Stimulated activated CD4-positive, alpha-beta T cell treated with anti-CD3 and anti-CD28 coated beads, Interleukin-1b, Interleukin-23, amount 100 ng/mL, for 24 hours (primary cell): ENCODE measurements around the gene OTOA.
"Not testable (repeated sequence)": the region's sequence is repeated elsewhere in the genome, so short reads cannot be mapped to it uniquely, and the experiment has no call there.

Experiments used
- DNase-seq, 4 experiments: peaks; one replicate each; pipeline ENCODE4 v3.0.0-alpha.2; 2020; ENCODE audit warnings: low read depth in 4 of 4, low spot score in 1 of 4

The OTOA gene

GRCh38 chr16:21673469-21673868, 9.7 kb downstream of the OTOA start:
- DNase-seq, result no peak

- DNase-seq, result not testable (repeated sequence)
These were observed 10.7 kb downstream of the OTOA start for GRCh38 chr16:21674456-21674855.

GRCh38 chr16:21680714-21681113, 16.9 kb downstream of the OTOA start:
- not testable (repeated sequence) for DNase-seq

GRCh38 chr16:21683184-21683583, 19.4 kb downstream of the OTOA start:
- DNase-seq, result no peak

GRCh38 chr16:21684199-21684598, 20.4 kb downstream of the OTOA start:
- peak in 1 of 4 experiments; percentile 30 for DNase-seq

- DNase-seq, result no peak
These were observed 21.3 kb downstream of the OTOA start for GRCh38 chr16:21685034-21685455.

GRCh38 chr16:21689107-21689506, 25.3 kb downstream of the OTOA start:
- DNase-seq, result no peak

GRCh38 chr16:21690967-21691366, 27.2 kb downstream of the OTOA start:
- not testable (repeated sequence) for DNase-seq

- DNase-seq, result no peak
These were observed 30.8 kb downstream of the OTOA start for GRCh38 chr16:21694609-21695008.

GRCh38 chr16:21697032-21697431, 33.3 kb downstream of the OTOA start:
- DNase-seq, result no peak

- no peak for DNase-seq
These were observed 34.6 kb downstream of the OTOA start for GRCh38 chr16:21698169-21699032.

- DNase-seq, result no peak
These were observed 37.5 kb downstream of the OTOA start for GRCh38 chr16:21701271-21701670.

- no peak for DNase-seq
These were observed 38.5 kb downstream of the OTOA start for GRCh38 chr16:21702276-21702675.

- no peak for DNase-seq
These were observed 39.4 kb downstream of the OTOA start for GRCh38 chr16:21703156-21703555.

GRCh38 chr16:21703589-21704174, 39.9 kb downstream of the OTOA start:
- no peak for DNase-seq

- no peak for DNase-seq
These were observed 40.5 kb downstream of the OTOA start for GRCh38 chr16:21704266-21704665.

- DNase-seq, result no peak
These were observed 41.0 kb downstream of the OTOA start for GRCh38 chr16:21704733-21705132.

- DNase-seq, result peak; percentile 75 to 86 (median 81)
These were observed 44.9 kb downstream of the OTOA start for GRCh38 chr16:21708533-21709115.

- DNase-seq, result no peak
These were observed 47.2 kb downstream of the OTOA start for GRCh38 chr16:21710938-21711337.

GRCh38 chr16:21713549-21714368, 50.0 kb downstream of the OTOA start:
- DNase-seq, result no peak

- not testable (repeated sequence) for DNase-seq
These were observed 50.5 kb downstream of the OTOA start for GRCh38 chr16:21714369-21714618.

GRCh38 chr16:21717608-21718007, 53.8 kb downstream of the OTOA start:
- no peak for DNase-seq
